ENCODE results near the gene ABCB11.

Gene ABCB11

GRCh38 chr2:169031202-169031601 is at the start of gene ABCB11:
TSS of gene ABCB11 (minus strand) at chr2:169031324. CDS start at chr2:169018125, 13,199 bp downstream.
- no peak within 1 kb of the TSS for H3K4me3 ChIP-seq (replicated peaks; ENCODE audit: low read depth, low read length)
- no peak for TF ChIP-seq CTCF (IDR thresholded peaks at IDR 0.05; ENCODE audit: low read depth, low read length, missing control alignments)
- DNase-seq (ENCODE audit: extremely low read depth, low read depth) = no peak

GRCh38 chr2:169080250-169081069 is 49.3 kb upstream of the ABCB11 start:
- H3K4me3 ChIP-seq (replicated peaks; ENCODE audit: low read depth, low read length) = no peak overlapping the region
- DNase-seq (ENCODE audit: extremely low read depth, low read depth) = no peak
- TF ChIP-seq CTCF (IDR thresholded peaks at IDR 0.05; ENCODE audit: low read depth, low read length, missing control alignments) = no peak

- DNase-seq (ENCODE audit: extremely low read depth, low read depth) = no peak
- no peak for TF ChIP-seq CTCF (IDR thresholded peaks at IDR 0.05; ENCODE audit: low read depth, low read length, missing control alignments)
- no peak overlapping the region for H3K4me3 ChIP-seq (replicated peaks; ENCODE audit: low read depth, low read length)
Observed at GRCh38 chr2:169077674-169078240, 46.6 kb upstream of the ABCB11 start.

- no peak for DNase-seq (ENCODE audit: extremely low read depth, low read depth)
- no peak overlapping the region for H3K4me3 ChIP-seq (replicated peaks; ENCODE audit: low read depth, low read length)
- TF ChIP-seq CTCF (IDR thresholded peaks at IDR 0.05; ENCODE audit: low read depth, low read length, missing control alignments) = no peak
Observed at GRCh38 chr2:169073963-169074751, 43.0 kb upstream of the ABCB11 start.

GRCh38 chr2:169073211-169073962 is 42.3 kb upstream of the ABCB11 start:
- no peak for DNase-seq (ENCODE audit: extremely low read depth, low read depth)
- no peak for TF ChIP-seq CTCF (IDR thresholded peaks at IDR 0.05; ENCODE audit: low read depth, low read length, missing control alignments)
- no peak overlapping the region for H3K4me3 ChIP-seq (replicated peaks; ENCODE audit: low read depth, low read length)

- no peak overlapping the region for H3K4me3 ChIP-seq (replicated peaks; ENCODE audit: low read depth, low read length)
- TF ChIP-seq CTCF (IDR thresholded peaks at IDR 0.05; ENCODE audit: low read depth, low read length, missing control alignments) = no peak
- no peak for DNase-seq (ENCODE audit: extremely low read depth, low read depth)
Observed at GRCh38 chr2:169072163-169072925, 41.2 kb upstream of the ABCB11 start.

Data from HFF-Myc (cell line).